ENCODE results near the gene CNTRL.
"Not testable (repeated sequence)": the region's sequence is repeated elsewhere in the genome, so short reads cannot be mapped to it uniquely, and the experiment has no call there.

CNTRL gene

GRCh38 chr9:121168052-121168451, 93.3 kb downstream of the CNTRL start:
- H3K4me3 ChIP-seq (ENCODE audit: low read depth, low read length): no peak overlapping the region
- no peak for TF ChIP-seq CTCF (IDR thresholded peaks at IDR 0.05; ENCODE audit: borderline replicate concordance, insufficient read depth, low read depth, low read length)

GRCh38 chr9:121169094-121169601, 94.4 kb downstream of the CNTRL start:
- no peak overlapping the region for H3K4me3 ChIP-seq (ENCODE audit: low read depth, low read length)
- TF ChIP-seq CTCF (IDR thresholded peaks at IDR 0.05; ENCODE audit: borderline replicate concordance, insufficient read depth, low read depth, low read length): peak; percentile 25; the same call in 1 of the 2 replicates

- H3K4me3 ChIP-seq (ENCODE audit: low read depth, low read length): no peak overlapping the region
- TF ChIP-seq CTCF (IDR thresholded peaks at IDR 0.05; ENCODE audit: borderline replicate concordance, insufficient read depth, low read depth, low read length): no peak
Observed at GRCh38 chr9:121171236-121171635, 96.5 kb downstream of the CNTRL start.

GRCh38 chr9:121172726-121173487, 98.2 kb downstream of the CNTRL start:
- no peak for TF ChIP-seq CTCF (IDR thresholded peaks at IDR 0.05; ENCODE audit: borderline replicate concordance, insufficient read depth, low read depth, low read length)
- H3K4me3 ChIP-seq (ENCODE audit: low read depth, low read length): no peak overlapping the region

GRCh38 chr9:121173501-121173900, 98.7 kb downstream of the CNTRL start:
- H3K4me3 ChIP-seq (ENCODE audit: low read depth, low read length): no peak overlapping the region
- TF ChIP-seq CTCF (IDR thresholded peaks at IDR 0.05; ENCODE audit: borderline replicate concordance, insufficient read depth, low read depth, low read length): no peak

GRCh38 chr9:121178676-121179372, 104.1 kb downstream of the CNTRL start:
- H3K4me3 ChIP-seq (ENCODE audit: low read depth, low read length): no peak overlapping the region
- no peak for TF ChIP-seq CTCF (IDR thresholded peaks at IDR 0.05; ENCODE audit: borderline replicate concordance, insufficient read depth, low read depth, low read length)

- H3K4me3 ChIP-seq (ENCODE audit: low read depth, low read length): not testable (repeated sequence)
Observed at GRCh38 chr9:121179373-121179721, 104.6 kb downstream of the CNTRL start.

All from GM12875 (cell line).